ENCODE results near the gene ERBIN. TPM values are rescaled to one million over a fixed set of nuclear protein-coding genes. Genes with fewer than 3 reads are reported as not detected.

Gene ERBIN
- total RNA-seq, 4 donors from 2014 or later, result 116 to 218 (median 152) TPM

DNA sequence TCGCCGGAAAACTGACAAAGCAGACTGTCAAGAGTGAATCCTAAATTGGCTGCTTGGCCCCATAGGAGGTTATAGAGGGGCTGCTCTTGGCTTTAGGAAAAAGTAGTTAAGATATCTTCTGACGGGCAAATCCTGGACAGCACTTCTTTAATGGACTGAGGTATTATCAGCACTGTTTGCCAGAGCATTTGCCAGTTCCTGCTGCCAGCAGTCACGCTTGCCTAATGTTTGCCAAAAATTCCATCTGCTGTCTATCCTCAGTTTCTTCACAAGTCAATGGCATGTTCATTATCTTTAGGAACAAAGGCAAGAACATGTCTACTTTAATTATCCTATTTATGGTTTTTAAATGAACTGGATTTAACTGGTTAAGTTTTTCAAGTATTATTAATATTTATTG is 191.9 kb downstream of the ERBIN start:
- no peak for DNase-seq
- no peak for TF ChIP-seq POLR2A (IDR thresholded peaks at IDR 0.05)
- TF ChIP-seq, protein P1, sequence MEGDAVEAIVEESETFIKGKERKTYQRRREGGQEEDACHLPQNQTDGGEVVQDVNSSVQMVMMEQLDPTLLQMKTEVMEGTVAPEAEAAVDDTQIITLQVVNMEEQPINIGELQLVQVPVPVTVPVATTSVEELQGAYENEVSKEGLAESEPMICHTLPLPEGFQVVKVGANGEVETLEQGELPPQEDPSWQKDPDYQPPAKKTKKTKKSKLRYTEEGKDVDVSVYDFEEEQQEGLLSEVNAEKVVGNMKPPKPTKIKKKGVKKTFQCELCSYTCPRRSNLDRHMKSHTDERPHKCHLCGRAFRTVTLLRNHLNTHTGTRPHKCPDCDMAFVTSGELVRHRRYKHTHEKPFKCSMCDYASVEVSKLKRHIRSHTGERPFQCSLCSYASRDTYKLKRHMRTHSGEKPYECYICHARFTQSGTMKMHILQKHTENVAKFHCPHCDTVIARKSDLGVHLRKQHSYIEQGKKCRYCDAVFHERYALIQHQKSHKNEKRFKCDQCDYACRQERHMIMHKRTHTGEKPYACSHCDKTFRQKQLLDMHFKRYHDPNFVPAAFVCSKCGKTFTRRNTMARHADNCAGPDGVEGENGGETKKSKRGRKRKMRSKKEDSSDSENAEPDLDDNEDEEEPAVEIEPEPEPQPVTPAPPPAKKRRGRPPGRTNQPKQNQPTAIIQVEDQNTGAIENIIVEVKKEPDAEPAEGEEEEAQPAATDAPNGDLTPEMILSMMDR (IDR thresholded peaks at IDR 0.05), result no peak
- H3K36me3 ChIP-seq, result no peaks in the 10 kb centered on the region
- no peak overlapping the region for H3K4me3 ChIP-seq
- H3K4me1 ChIP-seq, result no peaks in the 10 kb centered on the region
- no peaks in the 10 kb centered on the region for H3K27me3 ChIP-seq
- H3K27ac ChIP-seq, result no peak overlapping the region
- H3K9me3 ChIP-seq, result no peaks in the 10 kb centered on the region

DNA sequence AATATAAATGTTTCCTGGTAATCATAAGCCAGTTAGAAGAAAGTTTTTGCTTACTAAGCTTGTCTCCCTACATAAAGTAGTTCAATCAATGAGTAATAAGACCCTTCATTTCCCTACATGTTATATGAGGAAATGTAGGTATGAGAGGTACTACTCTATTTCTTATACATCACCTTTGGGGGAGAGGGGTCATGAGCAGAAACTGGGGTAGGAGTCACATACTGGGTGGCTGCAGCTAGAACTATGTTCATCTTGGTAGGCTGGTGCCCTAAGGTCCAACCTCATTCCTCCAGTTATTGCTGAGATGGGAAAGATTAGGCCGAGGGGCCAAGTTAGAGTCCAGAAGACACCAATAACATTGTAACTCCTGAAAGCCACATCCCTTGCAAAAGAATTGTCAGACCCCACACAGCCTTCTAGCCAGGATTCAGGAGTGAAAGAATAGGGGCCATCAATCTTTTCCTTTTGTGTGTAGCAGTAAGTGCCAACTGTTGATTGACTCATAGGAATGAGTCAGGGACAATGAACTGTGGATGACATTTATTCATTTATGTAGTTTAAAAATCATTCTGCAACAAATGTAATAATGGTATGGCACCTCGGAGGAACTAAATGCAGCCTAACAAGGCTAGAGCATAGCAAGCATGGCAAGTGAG is 196.1 kb downstream of the ERBIN start:
- TF ChIP-seq, protein P1 (IDR thresholded peaks at IDR 0.05), result no peak
- TF ChIP-seq POLR2A (IDR thresholded peaks at IDR 0.05), result no peak

DNA sequence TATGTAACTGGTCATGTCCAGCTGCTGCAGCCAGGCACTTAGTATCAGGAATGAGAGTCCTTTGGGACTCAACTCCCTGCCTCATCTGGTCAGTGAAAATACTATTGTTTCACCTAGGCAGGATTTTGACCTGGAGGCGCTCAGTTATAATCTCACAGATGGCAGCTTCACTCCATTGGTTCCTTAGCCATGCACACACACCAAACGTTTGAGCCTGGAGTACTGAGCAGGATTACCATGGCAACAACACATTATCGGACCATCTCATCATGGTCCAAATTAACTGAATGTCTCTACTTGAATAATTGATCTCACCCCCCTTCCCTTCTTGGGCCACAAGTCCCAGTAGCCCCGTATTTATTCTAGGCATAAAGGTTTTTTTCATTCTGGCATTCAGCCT is 202.8 kb downstream of the ERBIN start:
- DNase-seq, result no peak
- TF ChIP-seq, protein P1 (IDR thresholded peaks at IDR 0.05), result no peak
- TF ChIP-seq POLR2A (IDR thresholded peaks at IDR 0.05), result no peak

More for the DNA sequence above, 196.1 kb downstream of the ERBIN start:
- no peaks in the 10 kb centered on the region for H3K36me3 ChIP-seq
- H3K27ac ChIP-seq, result no peak overlapping the region
- no peaks in the 10 kb centered on the region for H3K4me1 ChIP-seq
- H3K4me3 ChIP-seq, result no peak overlapping the region
- DNase-seq, result no peak
- H3K27me3 ChIP-seq, result no peaks in the 10 kb centered on the region
- H3K9me3 ChIP-seq, result no peaks in the 10 kb centered on the region

DNA sequence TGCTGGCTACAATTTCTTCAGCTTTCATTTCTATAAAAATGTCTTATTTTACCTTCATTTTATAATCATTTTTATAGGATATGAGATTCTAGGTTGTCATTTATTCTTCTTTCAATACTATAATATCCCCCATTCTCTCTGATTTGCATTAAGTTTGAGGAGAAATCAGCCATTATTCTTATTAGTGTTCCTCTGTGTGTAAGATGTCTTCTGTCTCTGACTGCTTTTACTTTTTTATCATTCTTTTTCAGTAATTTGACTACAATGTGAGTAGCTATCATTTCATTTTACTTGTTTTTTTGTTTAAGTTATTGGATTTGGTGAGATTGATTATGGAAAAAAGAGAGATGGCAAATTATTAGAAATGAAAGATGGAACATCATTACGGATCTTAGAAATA is 204.1 kb downstream of the ERBIN start:
- Histone ChIP-seq H3K4me3 (no peak overlapping the region), H3K36me3 (no peaks in the 10 kb centered on the region), H3K9me3 (no peaks in the 10 kb centered on the region), H3K4me1 (no peaks in the 10 kb centered on the region), H3K27ac (no peak overlapping the region), H3K27me3 (no peaks in the 10 kb centered on the region)
- no peak for TF ChIP-seq POLR2A (IDR thresholded peaks at IDR 0.05)
- TF ChIP-seq, protein P1 (IDR thresholded peaks at IDR 0.05), result no peak
- no peak for DNase-seq

More for the DNA sequence above, 202.8 kb downstream of the ERBIN start:
- Histone ChIP-seq H3K27me3 (no peaks in the 10 kb centered on the region), H3K4me3 (no peak overlapping the region), H3K27ac (no peak overlapping the region), H3K36me3 (no peaks in the 10 kb centered on the region), H3K9me3 (no peaks in the 10 kb centered on the region), H3K4me1 (no peaks in the 10 kb centered on the region)

Small RNAs within 50 kb of the gene (small RNA-seq; reads per million reads assigned to genes)
- 0 reads per million in 2 donors for gene RF00598

Other genes starting within 250 kb of the ERBIN start
- 10 to 100 TPM in 1 of 4 donors, 1 to 10 TPM in 3; 1.9 to 16.5 (median 2.1) TPM for gene SGTB, start 204.5 kb upstream of the ERBIN start, total RNA-seq
- 10 to 100 TPM in 2 of 4 donors, 1 to 10 TPM in 2; 2.2 to 17.3 (median 9.8) TPM for gene NLN, start 204.4 kb upstream of the ERBIN start, total RNA-seq
- gene SREK1, start 217.7 kb downstream of the ERBIN start, total RNA-seq, result 100 to 1,000 TPM in 3 of 4 donors, 10 to 100 TPM in 1; 99.8 to 282 (median 115) TPM

Data from Peyer's patch (tissue), 4 donors.